ENCODE measurements around the gene E2F7.
"Not testable (repeated sequence)": the region's sequence is repeated elsewhere in the genome, so short reads cannot be mapped to it uniquely, and the experiment has no call there.

DNA sequence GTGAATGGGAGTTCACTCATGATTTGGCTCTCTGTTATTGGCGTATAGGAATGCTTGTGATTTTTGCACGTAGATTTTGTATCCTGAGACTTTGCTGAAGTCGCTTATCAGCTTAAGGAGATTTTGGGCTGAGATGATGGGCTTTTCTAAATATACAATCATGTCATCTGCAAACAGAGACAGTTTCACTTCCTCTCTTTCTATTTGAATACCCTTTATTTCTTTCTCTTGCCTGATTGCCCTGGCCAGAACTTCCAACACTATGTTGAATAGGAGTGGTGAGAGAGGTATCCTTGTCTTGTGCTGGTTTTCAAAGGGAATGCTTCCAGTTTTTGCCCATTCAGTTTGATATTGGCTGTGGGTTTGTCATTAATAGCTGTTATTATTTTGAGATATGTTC, 26.9 kb upstream of the E2F7 start:
- not testable (repeated sequence) for TF ChIP-seq POLR2A, CTCF, POLR2AphosphoS5 (IDR thresholded peaks at IDR 0.05)
